Naive thymus-derived CD4-positive, alpha-beta T cell (primary cell): ENCODE measurements around the gene GRK1. TPM values are rescaled to one million over a fixed set of nuclear protein-coding genes. Genes with fewer than 3 reads are reported as not detected.

ENCODE experiments used
- ATAC-seq: fragments of 150-1000 bp; cut with Tn5 transposase; 2 replicates; pipeline ENCODE4 v1.10.0; 2021; ENCODE audit warnings: mild to moderate bottlenecking, moderate library complexity
- CTCF ChIA-PET: fragments of 350-600 bp; sonication (Branson Sonifier 250); formaldehyde crosslinking; loops from one replicate; lab custom pipeline; 2021; ENCODE audit warnings: antibody characterized with exemption; lab: Charles Lee
- POLR2A ChIA-PET: fragments of 350-600 bp; sonication (Branson Sonifier 250); formaldehyde crosslinking; loops from one replicate; lab custom pipeline; 2021; ENCODE audit warnings: antibody characterized with exemption, inconsistent platforms; lab: Charles Lee
- DNase-seq, 9 donors: peaks; one replicate each; pipeline versions ENCODE4 v3.0.0 to v3.0.0-alpha.2; 2020 to 2022; ENCODE audit warnings: mixed read lengths in 1 of 9
- H3K27ac ChIP-seq: one replicate; pipeline ENCODE4 v1.7.0; 2013; ENCODE audit warnings: mild to moderate bottlenecking, low read depth, low read length, moderate library complexity
- H3K27me3 ChIP-seq, 2 donors: one replicate each; pipeline ENCODE4 v1.7.0; 2013; ENCODE audit warnings: low read length in 2 of 2, mild to moderate bottlenecking in 2 of 2, moderate library complexity in 2 of 2; ENCODE audit not compliant: control insufficient read depth in 2 of 2, insufficient read depth in 2 of 2
- H3K36me3 ChIP-seq, 3 experiments: 1 replicate in 2 of 3; 2 replicates in 1 of 3; pipeline ENCODE4 v1.7.0; 2013; ENCODE audit warnings: low read length in 3 of 3, mild to moderate bottlenecking in 3 of 3, moderate library complexity in 1 of 3; ENCODE audit not compliant: insufficient read depth in 3 of 3, control insufficient read depth in 2 of 3
- H3K4me1 ChIP-seq, 2 donors: one replicate each; pipeline ENCODE4 v1.7.0; 2013; ENCODE audit warnings: low read length in 2 of 2, mild to moderate bottlenecking in 2 of 2, moderate library complexity in 1 of 2; ENCODE audit not compliant: control insufficient read depth in 2 of 2, insufficient read depth in 2 of 2
- H3K4me3 ChIP-seq: 2 replicates; pipeline ENCODE4 v1.7.0; 2013; ENCODE audit warnings: mild to moderate bottlenecking, low read length
- H3K9me3 ChIP-seq, 3 experiments: 1 replicate in 2 of 3; 2 replicates in 1 of 3; pipeline ENCODE4 v1.7.0; 2013; ENCODE audit warnings: low read length in 3 of 3; ENCODE audit not compliant: control insufficient read depth in 2 of 3
- H3K27ac Mint-ChIP-seq, 9 donors: one replicate each; pipeline ENCODE4 v1.8.0; 2020 to 2022; ENCODE audit warnings: mixed read lengths in 9 of 9, mild to moderate bottlenecking in 8 of 9, moderate library complexity in 5 of 9, inconsistent platforms in 2 of 9
- H3K27me3 Mint-ChIP-seq, 5 donors: one replicate each; pipeline ENCODE4 v1.8.0; 2021 to 2022; ENCODE audit warnings: mixed read lengths in 5 of 5, mild to moderate bottlenecking in 1 of 5
- H3K36me3 Mint-ChIP-seq, 5 donors: one replicate each; pipeline ENCODE4 v1.8.0; 2020 to 2022; ENCODE audit warnings: mixed read lengths in 5 of 5, mild to moderate bottlenecking in 3 of 5, inconsistent platforms in 1 of 5
- H3K4me1 Mint-ChIP-seq, 7 donors: one replicate each; pipeline ENCODE4 v1.8.0; 2020 to 2022; ENCODE audit warnings: mixed read lengths in 7 of 7, mild to moderate bottlenecking in 3 of 7, inconsistent platforms in 1 of 7
- H3K4me3 Mint-ChIP-seq, 10 donors: one replicate each; pipeline ENCODE4 v1.8.0; 2020 to 2022; ENCODE audit warnings: mild to moderate bottlenecking in 10 of 10, mixed read lengths in 10 of 10, moderate library complexity in 6 of 10, inconsistent platforms in 2 of 10
- H3K9me3 Mint-ChIP-seq, 11 donors: one replicate each; pipeline ENCODE4 v1.8.0; 2020 to 2022; ENCODE audit warnings: mixed read lengths in 11 of 11, mild to moderate bottlenecking in 4 of 11, inconsistent platforms in 1 of 11, moderate library complexity in 1 of 11
- intact Hi-C, 2 donors: fragments of 100-400 bp; cut with micrococcal nuclease; formaldehyde crosslinking; loops; one replicate each; pipeline ENCODE4 v1.15.1; 2023
- polyA plus RNA-seq, 2 donors: library from polyadenylated mRNA; unstranded; fragments of 300-500 nt; fragmentation: Illumina TruSeq; gene quantifications; one replicate each; pipeline ENCODE4 v1.2.3, GENCODE V29; 2021
- total RNA-seq, 6 experiments: library from RNA in 5 of 6; stranded (reverse) in 5 of 6; gene quantifications; 1 replicate in 5 of 6; 2 replicates in 1 of 6; pipeline ENCODE4 v1.2.3 and lab custom pipeline; 2021 to 2026

Gene GRK1
- total and polyA plus RNA-seq, 7 experiments from 2014 or later, result not detected

- ATAC-seq (no peak), DNase-seq (no peak)
- no peaks in the 10 kb centered on the region for H3K4me1 ChIP-seq
- peaks cover 3 to 44% (median 10%) of the 10 kb centered on the region in 5 donors for H3K36me3 Mint-ChIP-seq
- no peak overlapping the region for H3K4me3 ChIP-seq
- H3K9me3 ChIP-seq, result no peaks in the 10 kb centered on the region
- no peak overlapping the region for H3K4me3 Mint-ChIP-seq
- peaks cover 0 to 24% (median 12%) of the 10 kb centered on the region in 7 donors for H3K4me1 Mint-ChIP-seq
- CTCF ChIA-PET, result no interaction called here
- H3K27me3 Mint-ChIP-seq, result no peaks in the 10 kb centered on the region
- H3K27me3 ChIP-seq, result no peaks in the 10 kb centered on the region
- peaks cover 0 to 3% (median 0%) of the 10 kb centered on the region in 11 donors for H3K9me3 Mint-ChIP-seq
- H3K27ac Mint-ChIP-seq, result peak overlapping the region in 1 of 9 donors; percentile 70
- intact Hi-C loops, result no loop called here
- H3K36me3 ChIP-seq, result peaks cover 0 to 29% (median 0%) of the 10 kb centered on the region in 3 experiments
- H3K27ac ChIP-seq, result no peak overlapping the region
- POLR2A ChIA-PET, result no interaction called here
Measured at GRCh38 chr13:113627136-113627535, 39.9 kb upstream of the GRK1 start.

GRCh38 chr13:113628291-113629270 is 38.4 kb upstream of the GRK1 start:
- ATAC-seq, result no peak
- no peaks in the 10 kb centered on the region for H3K9me3 ChIP-seq

GRCh38 chr13:113629866-113630265 is 37.2 kb upstream of the GRK1 start:
- Histone ChIP-seq H3K4me1 (peaks cover 0 to 13% of the 10 kb centered on the region in 2 donors), H3K9me3 (no peaks in the 10 kb centered on the region), H3K36me3 (peaks cover 0 to 9% (median 0%) of the 10 kb centered on the region in 3 experiments), H3K4me3 (no peak overlapping the region), H3K27me3 (no peaks in the 10 kb centered on the region), H3K27ac (no peak overlapping the region)
- DNase-seq (no peak), ATAC-seq (no peak)
- peak overlapping the region in 1 of 10 donors; percentile 8 for H3K4me3 Mint-ChIP-seq
- peak overlapping the region in 5 of 9 donors; percentile 45 to 83 (median 64) for H3K27ac Mint-ChIP-seq
- intact Hi-C loops, result no loop called here
- H3K36me3 Mint-ChIP-seq, result peaks cover 3 to 50% (median 16%) of the 10 kb centered on the region in 5 donors
- ChIA-PET CTCF (interaction anchor here (1.4 kb wide), 1 partner anchor 10 kb away, joined by 4 read pairs; no protein-coding TSS in a partner anchor), POLR2A (no interaction called here)
- H3K9me3 Mint-ChIP-seq, result peaks cover 0 to 3% (median 0%) of the 10 kb centered on the region in 11 donors
- H3K27me3 Mint-ChIP-seq, result no peaks in the 10 kb centered on the region
- peaks cover 8 to 47% (median 33%) of the 10 kb centered on the region in 7 donors for H3K4me1 Mint-ChIP-seq

More at GRCh38 chr13:113628291-113629270, 38.4 kb upstream of the GRK1 start:
- Mint-ChIP-seq H3K36me3 (peaks cover 3 to 47% (median 13%) of the 10 kb centered on the region in 5 donors), H3K4me1 (peaks cover 0 to 34% (median 20%) of the 10 kb centered on the region in 7 donors), H3K9me3 (peaks cover 0 to 3% (median 0%) of the 10 kb centered on the region in 11 donors), H3K27ac (peak overlapping the region in 5 of 9 donors; percentile 48 to 75 (median 66)), H3K27me3 (no peaks in the 10 kb centered on the region), H3K4me3 (peak overlapping the region in 2 of 10 donors; percentile 29 to 51)
- peaks cover 0 to 3% of the 10 kb centered on the region in 2 donors for H3K4me1 ChIP-seq
- no peak overlapping the region for H3K27ac ChIP-seq
- intact Hi-C loops, result no loop called here
- DNase-seq, result no peak
- ChIA-PET CTCF (interaction anchor here (1.4 kb wide), 1 partner anchor 11 kb away, joined by 4 read pairs; no protein-coding TSS in a partner anchor), POLR2A (no interaction called here)
- H3K27me3 ChIP-seq, result no peaks in the 10 kb centered on the region
- no peak overlapping the region for H3K4me3 ChIP-seq
- H3K36me3 ChIP-seq, result peaks cover 0 to 17% (median 0%) of the 10 kb centered on the region in 3 experiments

GRCh38 chr13:113630296-113630695 is 36.7 kb upstream of the GRK1 start:
- ATAC-seq (no peak), DNase-seq (no peak)
- Histone ChIP-seq H3K9me3 (no peaks in the 10 kb centered on the region), H3K27me3 (no peaks in the 10 kb centered on the region), H3K36me3 (peaks cover 0 to 9% (median 0%) of the 10 kb centered on the region in 3 experiments), H3K4me1 (peaks cover 0 to 17% of the 10 kb centered on the region in 2 donors), H3K4me3 (no peak overlapping the region), H3K27ac (no peak overlapping the region)
- Mint-ChIP-seq H3K27ac (peak overlapping the region in 4 of 9 donors; percentile 44 to 60 (median 50)), H3K9me3 (peaks cover 0 to 3% (median 0%) of the 10 kb centered on the region in 11 donors), H3K27me3 (no peaks in the 10 kb centered on the region), H3K4me3 (no peak overlapping the region), H3K4me1 (peaks cover 8 to 50% (median 37%) of the 10 kb centered on the region in 7 donors), H3K36me3 (peaks cover 3 to 51% (median 16%) of the 10 kb centered on the region in 5 donors)
- POLR2A ChIA-PET, result no interaction called here
- CTCF ChIA-PET, result interaction anchor here (1.4 kb wide), 1 partner anchor 9 kb away, joined by 4 read pairs; no protein-coding TSS in a partner anchor
- intact Hi-C loops, result no loop called here

GRCh38 chr13:113630804-113631203 is 36.2 kb upstream of the GRK1 start:
- Histone ChIP-seq H3K27me3 (no peaks in the 10 kb centered on the region), H3K4me3 (no peak overlapping the region), H3K27ac (no peak overlapping the region), H3K9me3 (no peaks in the 10 kb centered on the region), H3K4me1 (peaks cover 0 to 22% of the 10 kb centered on the region in 2 donors), H3K36me3 (peaks cover 0 to 9% (median 0%) of the 10 kb centered on the region in 3 experiments)
- H3K9me3 Mint-ChIP-seq, result peaks cover 0 to 3% (median 0%) of the 10 kb centered on the region in 11 donors
- peaks cover 8 to 50% (median 40%) of the 10 kb centered on the region in 7 donors for H3K4me1 Mint-ChIP-seq
- H3K27ac Mint-ChIP-seq, result peak overlapping the region in 4 of 9 donors; percentile 44 to 95 (median 76)
- ATAC-seq (no peak), DNase-seq (no peak)
- peaks cover 3 to 51% (median 16%) of the 10 kb centered on the region in 5 donors for H3K36me3 Mint-ChIP-seq
- intact Hi-C loops, result no loop called here
- POLR2A ChIA-PET, result no interaction called here
- H3K4me3 Mint-ChIP-seq, result no peak overlapping the region
- no peaks in the 10 kb centered on the region for H3K27me3 Mint-ChIP-seq
- CTCF ChIA-PET, result no interaction called here

GRCh38 chr13:113631341-113632095 is 35.5 kb upstream of the GRK1 start:
- peaks cover 0 to 11% (median 0%) of the 10 kb centered on the region in 3 experiments for H3K36me3 ChIP-seq
- CTCF ChIA-PET, result no interaction called here
- H3K36me3 Mint-ChIP-seq, result peaks cover 3 to 57% (median 17%) of the 10 kb centered on the region in 5 donors

More at GRCh38 chr13:113631341-113632095, 35.5 kb upstream of the GRK1 start:
- intact Hi-C loops, result no loop called here
- no peak overlapping the region for H3K4me3 ChIP-seq
- Mint-ChIP-seq H3K4me1 (peaks cover 8 to 56% (median 43%) of the 10 kb centered on the region in 7 donors), H3K4me3 (peak overlapping the region in 1 of 10 donors; percentile 20), H3K27ac (peak overlapping the region in 7 of 9 donors; percentile 48 to 95 (median 81)), H3K9me3 (peaks cover 0 to 3% (median 0%) of the 10 kb centered on the region in 11 donors), H3K27me3 (no peaks in the 10 kb centered on the region)
- H3K27me3 ChIP-seq, result no peaks in the 10 kb centered on the region
- H3K27ac ChIP-seq, result no peak overlapping the region
- no peak for ATAC-seq
- H3K9me3 ChIP-seq, result no peaks in the 10 kb centered on the region
- DNase-seq, result no peak
- POLR2A ChIA-PET, result no interaction called here
- H3K4me1 ChIP-seq, result peaks cover 0 to 27% of the 10 kb centered on the region in 2 donors
